BE2C (cell line): ENCODE measurements around the gene NRBF2.

ENCODE experiments used
- DNase-seq: peaks from one replicate; pipeline ENCODE4 v3.0.0-alpha.2; 2020
- H3K27me3 ChIP-seq: fragments of 250-450 bp; sonication (Bioruptor Pico); 2 replicates; pipeline ENCODE4 v1.5.1; 2020; ENCODE audit warnings: mild to moderate bottlenecking
- H3K36me3 ChIP-seq: fragments of 250-450 bp; sonication (Bioruptor Pico); 2 replicates; pipeline ENCODE4 v1.5.1; 2020; ENCODE audit warnings: mild to moderate bottlenecking
- H3K4me1 ChIP-seq: fragments of 250-450 bp; sonication (Bioruptor Pico); 2 replicates; pipeline ENCODE4 v1.5.1; 2020
- H3K4me3 ChIP-seq: 2 replicates; pipeline ENCODE4 v1.5.1; 2011; ENCODE audit warnings: low read depth, low read length
- H3K9me3 ChIP-seq: fragments of 250-450 bp; sonication (Bioruptor Pico); 2 replicates; pipeline ENCODE4 v1.5.1; 2020
- TF ChIP-seq, protein P1 (sequence below): IDR thresholded peaks from 2 replicates; pipeline ENCODE4 v1.5.1; 2012; ENCODE audit warnings: mild to moderate bottlenecking, low read depth, low read length

Gene NRBF2

GRCh38 chr10:63201118-63201517 is 68.0 kb downstream of the NRBF2 start:
- TF ChIP-seq, protein P1, sequence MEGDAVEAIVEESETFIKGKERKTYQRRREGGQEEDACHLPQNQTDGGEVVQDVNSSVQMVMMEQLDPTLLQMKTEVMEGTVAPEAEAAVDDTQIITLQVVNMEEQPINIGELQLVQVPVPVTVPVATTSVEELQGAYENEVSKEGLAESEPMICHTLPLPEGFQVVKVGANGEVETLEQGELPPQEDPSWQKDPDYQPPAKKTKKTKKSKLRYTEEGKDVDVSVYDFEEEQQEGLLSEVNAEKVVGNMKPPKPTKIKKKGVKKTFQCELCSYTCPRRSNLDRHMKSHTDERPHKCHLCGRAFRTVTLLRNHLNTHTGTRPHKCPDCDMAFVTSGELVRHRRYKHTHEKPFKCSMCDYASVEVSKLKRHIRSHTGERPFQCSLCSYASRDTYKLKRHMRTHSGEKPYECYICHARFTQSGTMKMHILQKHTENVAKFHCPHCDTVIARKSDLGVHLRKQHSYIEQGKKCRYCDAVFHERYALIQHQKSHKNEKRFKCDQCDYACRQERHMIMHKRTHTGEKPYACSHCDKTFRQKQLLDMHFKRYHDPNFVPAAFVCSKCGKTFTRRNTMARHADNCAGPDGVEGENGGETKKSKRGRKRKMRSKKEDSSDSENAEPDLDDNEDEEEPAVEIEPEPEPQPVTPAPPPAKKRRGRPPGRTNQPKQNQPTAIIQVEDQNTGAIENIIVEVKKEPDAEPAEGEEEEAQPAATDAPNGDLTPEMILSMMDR = no peak
- DNase-seq = no peak
- Histone ChIP-seq H3K27me3 (no peaks in the 10 kb centered on the region), H3K9me3 (no peaks in the 10 kb centered on the region), H3K4me1 (no peaks in the 10 kb centered on the region), H3K36me3 (peaks cover 18% of the 10 kb centered on the region; the same call in 1 of the 2 replicates), H3K4me3 (no peak overlapping the region)
